Measurements from ENCODE around the gene PYGM.

The PYGM gene

GRCh38 chr11:64754124-64754918 is 5.5 kb downstream of the PYGM start:
- no peak for DNase-seq (ENCODE audit: extremely low read depth in 1 of 2, low read depth in 1 of 2)

- DNase-seq (ENCODE audit: extremely low read depth in 1 of 2, low read depth in 1 of 2), result no peak
Measured at GRCh38 chr11:64753380-64754123, 6.2 kb downstream of the PYGM start.

DNA sequence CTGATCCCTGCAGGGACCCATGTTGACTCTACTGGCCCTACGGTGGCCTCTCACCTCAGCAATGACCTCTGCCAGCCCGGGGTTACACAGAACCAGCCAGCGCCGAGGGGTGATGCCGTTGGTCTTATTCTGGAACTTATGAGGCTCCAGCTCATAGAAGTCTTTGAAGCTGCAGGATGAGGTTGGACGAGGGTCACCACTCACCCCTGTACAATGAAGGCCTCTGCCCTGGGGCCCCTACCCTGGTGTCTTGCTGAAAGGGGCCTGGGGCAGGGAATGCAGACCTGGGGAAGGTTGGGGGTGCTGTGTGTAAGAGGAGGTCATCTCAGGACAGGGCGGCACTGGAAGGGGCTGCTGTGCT is 6.8 kb downstream of the PYGM start:
- no peak for DNase-seq (ENCODE audit: extremely low read depth in 1 of 2, low read depth in 1 of 2)

DNA sequence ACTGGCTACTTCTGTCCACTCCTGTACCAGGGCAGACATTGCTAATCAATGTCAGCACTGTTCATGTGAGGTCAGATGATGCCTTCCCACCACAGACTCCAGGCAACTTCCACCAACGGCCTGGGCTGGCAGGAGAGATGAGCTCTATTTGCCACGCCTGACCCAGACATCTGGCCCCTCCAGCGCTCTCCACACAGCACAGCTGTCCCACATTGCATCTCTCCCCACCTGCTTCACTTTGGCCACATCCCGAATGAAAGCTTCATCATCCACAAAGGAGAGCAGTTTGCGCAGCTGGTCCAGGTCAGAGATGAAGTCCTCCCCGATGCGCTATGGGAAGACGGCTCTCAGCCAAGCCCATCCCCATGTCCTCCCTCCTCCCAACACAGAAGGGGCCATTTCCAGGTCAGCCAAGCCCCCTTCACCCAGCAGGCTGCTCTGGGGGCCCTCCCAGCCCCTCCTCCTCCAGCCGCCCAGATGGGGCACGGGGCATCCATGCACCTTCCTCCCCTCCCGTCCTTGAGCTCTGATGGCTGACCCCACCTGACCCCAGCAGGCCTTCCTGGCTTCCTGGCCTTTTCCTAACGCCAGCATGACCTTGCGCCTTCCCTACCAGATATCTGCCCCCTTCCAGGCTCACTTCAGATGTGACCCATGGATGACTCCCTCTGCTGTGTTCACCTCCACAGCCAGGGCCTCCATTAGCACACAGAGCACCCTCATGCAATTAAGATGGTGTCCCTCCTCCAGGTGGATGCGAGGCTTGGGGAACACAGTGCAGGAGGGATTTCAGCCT is 7.4 kb downstream of the PYGM start:
- no peak for DNase-seq (ENCODE audit: extremely low read depth in 1 of 2, low read depth in 1 of 2)

GRCh38 chr11:64751580-64751979 is 8.2 kb downstream of the PYGM start:
- DNase-seq (ENCODE audit: extremely low read depth in 1 of 2, low read depth in 1 of 2), result no peak

- no peak for DNase-seq (ENCODE audit: extremely low read depth in 1 of 2, low read depth in 1 of 2)
Measured at GRCh38 chr11:64751136-64751535, 8.6 kb downstream of the PYGM start.

DNA sequence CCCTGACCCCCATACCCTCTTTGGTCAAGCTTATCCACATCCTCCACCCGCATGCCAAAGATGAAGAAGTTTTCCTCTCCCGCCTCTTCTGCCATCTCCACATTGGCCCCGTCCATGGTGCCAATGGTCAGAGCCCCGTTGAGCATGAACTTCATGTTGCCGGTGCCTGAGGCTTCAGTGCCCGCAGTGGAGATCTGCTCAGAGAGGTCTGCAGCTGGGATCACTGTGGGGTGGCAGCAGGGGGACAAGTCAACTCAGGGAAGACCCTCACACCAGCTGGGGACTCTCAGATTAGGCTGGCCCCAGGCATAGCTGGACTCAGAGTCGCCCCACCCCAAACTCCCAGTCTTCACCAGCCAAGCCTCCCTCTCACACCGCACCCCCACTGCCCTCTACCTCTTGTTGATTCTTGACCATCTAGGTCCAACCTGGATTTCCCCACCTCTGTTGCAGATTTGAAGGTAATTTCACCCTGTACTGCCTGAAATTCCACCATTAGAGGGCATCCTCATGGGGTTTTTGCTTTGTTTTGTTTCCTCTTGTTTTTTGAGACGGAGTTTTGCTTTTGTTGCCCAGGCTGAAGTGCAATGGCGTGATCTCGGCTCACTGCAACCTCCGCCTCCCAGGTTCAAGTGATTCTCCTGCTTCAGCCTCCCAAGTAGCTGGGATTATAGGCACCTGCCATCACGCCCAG is 9.3 kb downstream of the PYGM start:
- no peak for DNase-seq (ENCODE audit: extremely low read depth in 1 of 2, low read depth in 1 of 2)

- DNase-seq (ENCODE audit: extremely low read depth in 1 of 2, low read depth in 1 of 2), result no peak
Measured at GRCh38 chr11:64747961-64748665, 11.7 kb downstream of the PYGM start.

DNA sequence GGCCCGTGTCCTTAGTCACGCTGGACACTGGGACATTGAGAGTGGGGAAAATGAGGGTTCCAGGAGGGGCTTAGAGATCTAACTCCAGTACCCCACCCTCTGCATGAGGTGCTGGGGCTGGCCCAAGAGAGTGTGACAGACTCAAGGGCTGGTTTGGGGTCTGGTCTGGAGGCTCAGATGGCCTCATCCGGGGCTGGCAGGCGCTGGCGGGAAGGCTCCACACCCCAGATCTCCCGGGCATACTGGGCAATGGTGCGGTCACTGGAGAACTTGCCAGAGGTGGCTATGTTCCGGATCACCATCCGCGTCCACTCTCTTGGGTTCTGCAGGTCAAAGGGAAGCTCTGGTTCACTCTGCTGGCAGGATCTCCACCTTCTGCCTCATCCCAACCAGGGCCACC is 13.3 kb downstream of the PYGM start:
- no peak for DNase-seq (ENCODE audit: extremely low read depth in 1 of 2, low read depth in 1 of 2)

GRCh38 chr11:64745521-64746328 is 14.0 kb downstream of the PYGM start:
- peak; percentile 48 to 54 for DNase-seq (ENCODE audit: extremely low read depth in 1 of 2, low read depth in 1 of 2)

DNA sequence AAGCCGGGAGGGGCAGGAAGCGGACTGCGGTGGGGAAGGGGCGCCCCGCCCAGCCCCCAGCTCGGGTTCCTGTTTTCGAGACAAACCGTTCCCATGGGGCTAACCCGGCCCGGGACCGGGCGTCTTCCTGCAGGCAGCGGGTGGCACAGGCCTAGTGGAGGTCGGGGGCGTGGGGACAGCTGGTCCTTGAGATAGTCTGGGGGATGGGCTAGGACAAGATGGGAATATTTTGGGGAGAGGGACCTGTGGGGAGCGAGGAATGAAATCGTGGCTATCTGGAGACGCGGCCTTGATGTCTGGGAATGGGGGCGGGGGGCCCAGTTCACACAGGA is 14.6 kb downstream of the PYGM start:
- peak in 1 of 2 donors; percentile 32 for DNase-seq (ENCODE audit: extremely low read depth in 1 of 2, low read depth in 1 of 2)

DNA sequence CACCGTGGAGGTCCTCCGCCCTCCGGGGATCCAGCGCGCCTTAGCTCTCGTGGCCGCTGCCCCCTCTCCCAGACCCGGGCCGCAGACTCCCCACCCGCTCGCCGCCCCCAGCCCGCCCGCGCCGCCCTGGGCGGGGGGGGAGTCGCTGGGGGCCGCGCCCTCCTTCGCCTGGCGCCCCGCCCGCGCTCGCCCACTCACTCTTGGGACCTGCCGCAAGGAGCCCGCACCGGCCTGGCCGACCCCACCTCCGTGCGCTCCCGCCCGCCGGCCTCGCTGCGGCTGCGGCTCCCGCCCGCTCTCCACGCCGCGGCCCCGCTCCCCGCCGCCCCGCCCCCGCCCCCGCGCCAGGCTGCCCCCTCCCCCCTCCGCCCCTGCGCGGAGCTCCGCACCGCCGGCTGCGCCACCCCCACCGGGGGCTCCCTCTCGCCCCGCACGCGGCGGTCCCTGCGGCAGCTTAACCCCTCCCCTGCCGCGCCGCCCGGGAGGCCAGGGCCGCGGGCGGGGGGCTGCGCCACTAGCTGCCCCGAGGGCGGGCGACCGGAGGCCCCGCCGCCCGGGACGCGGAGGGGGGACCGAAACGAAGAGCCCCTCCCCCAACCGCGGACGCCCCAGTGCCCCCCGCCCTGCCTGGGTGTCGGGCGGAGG is 15.1 kb downstream of the PYGM start:
- no peak for DNase-seq (ENCODE audit: extremely low read depth in 1 of 2, low read depth in 1 of 2)

DNA sequence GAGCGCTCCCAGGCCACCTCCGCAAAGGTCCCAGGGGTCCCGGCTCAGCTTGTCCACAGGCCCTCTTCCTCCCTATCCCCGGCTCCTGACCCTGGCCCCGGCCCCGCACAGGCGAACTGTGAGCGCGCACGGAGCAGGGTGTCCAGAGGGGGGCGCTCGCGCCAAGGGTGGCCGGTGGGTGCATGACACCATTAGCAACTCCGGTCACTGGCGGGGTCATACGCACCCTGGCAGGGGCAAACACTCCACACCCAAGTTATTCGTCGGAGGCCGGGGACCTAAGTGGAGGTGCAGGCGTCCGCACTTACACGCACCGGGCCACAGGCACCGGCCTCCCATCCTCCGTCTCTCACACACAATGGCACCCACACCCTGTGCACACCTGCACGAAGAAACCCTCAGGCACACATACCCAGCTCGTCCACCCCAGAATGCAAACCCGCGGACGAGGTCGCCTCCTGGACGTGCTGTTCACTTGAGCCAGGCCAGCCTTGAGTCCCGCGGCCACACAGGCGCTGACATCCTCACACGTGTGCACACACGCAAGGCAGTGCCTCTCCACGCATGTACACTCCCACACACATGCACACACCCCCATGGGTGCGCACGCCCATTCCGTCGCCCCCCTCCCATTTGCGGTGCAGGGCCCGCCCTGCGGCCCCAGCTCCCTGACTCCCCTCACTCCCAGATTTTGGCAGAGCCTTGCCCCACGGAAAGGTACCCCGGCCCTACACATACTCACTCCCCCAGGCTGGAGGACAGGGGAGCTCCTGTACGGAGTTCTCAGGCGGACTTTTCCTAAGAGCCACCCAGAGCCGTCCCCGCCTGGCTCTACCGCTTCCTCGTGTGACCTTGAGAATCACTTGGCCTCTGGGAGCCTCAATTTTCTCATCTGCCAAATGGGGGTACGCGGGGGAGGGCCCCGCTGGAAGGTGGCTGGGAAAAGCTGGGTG is 15.9 kb downstream of the PYGM start, which contains the start of gene RASGRP2:
TSS of gene RASGRP2 (minus strand) at position 552 of the 953 bp plus-strand sequence. CDS start 1,276 bp downstream, outside the sequence.
- DNase-seq (ENCODE audit: extremely low read depth in 1 of 2, low read depth in 1 of 2), result peak; percentile 46 to 68

DNA sequence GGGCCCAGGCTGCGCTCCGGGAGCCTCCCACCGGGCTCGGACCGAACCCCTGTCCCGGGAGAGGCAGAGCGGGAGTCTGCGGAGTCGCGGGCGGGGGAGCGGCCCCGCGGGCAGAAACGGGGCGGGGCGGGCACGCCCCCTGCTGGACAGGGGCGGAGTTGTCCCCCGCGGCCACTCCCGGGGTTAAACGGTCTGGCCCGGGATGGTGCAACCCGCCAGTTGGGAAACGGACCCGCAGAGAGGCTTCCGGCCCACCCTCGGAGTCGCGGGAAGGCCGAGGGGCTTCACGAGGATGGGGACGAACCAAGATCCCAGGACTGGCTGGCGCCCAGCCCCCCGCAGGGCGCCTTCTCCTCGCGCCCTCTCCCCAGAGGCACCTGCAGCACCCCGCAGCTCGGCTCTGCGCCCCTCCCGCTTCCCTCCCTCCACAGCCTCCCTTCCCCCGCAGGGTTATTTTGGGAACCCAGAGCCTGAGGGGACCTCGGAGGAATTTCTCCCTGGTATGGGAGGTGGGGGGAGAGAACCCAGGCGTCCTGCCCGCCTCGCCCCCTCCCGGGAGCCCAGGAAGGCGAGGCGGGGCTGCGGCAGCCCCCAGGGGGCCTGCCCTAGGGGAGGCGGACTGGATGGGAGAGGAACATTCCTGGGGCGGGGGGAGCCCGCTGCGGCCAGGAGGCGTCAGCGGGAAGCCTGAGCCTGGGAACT is 16.7 kb downstream of the PYGM start:
- DNase-seq (ENCODE audit: extremely low read depth in 1 of 2, low read depth in 1 of 2), result peak in 1 of 2 donors; percentile 62

DNA sequence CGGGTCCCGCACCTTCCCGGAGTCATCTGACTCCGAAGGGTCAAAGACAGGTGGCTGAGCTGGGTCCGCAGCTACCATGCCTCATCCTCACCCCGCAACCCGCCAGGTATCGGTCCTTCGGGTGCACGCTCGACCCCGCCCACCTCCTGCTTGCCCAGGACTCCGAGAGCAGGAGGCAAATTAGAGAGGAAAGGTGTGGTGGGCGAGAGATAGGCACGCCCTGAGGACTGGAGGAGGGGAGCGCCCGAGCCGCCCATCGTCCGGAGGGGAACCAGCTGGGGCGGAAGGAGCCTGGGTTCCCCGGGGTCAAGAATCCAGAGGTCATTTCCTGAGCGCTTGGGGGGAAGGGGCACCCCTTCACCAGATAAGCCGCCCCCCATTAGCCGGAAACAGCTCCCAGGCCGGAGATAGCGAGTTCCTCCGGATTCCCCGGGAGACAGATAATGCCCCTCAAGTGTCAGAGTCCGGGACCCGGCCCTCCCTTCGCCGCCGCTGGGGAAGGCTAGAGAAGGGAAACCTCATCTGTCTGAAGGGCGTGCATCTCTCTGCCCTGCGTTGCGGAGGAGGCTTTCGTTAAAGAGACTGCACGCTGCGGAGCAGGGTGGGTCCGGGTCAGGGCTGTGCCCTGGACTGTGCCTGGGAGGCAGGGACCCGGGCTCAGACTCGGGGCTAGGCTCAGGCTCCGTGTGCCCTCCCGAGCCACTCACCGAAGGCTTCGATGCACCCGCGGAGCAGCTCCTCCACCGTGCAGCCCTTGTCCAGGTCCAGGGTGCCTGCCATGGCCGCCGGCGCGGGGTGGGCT is 17.5 kb downstream of the PYGM start:
- DNase-seq (ENCODE audit: extremely low read depth in 1 of 2, low read depth in 1 of 2), result no peak

DNA sequence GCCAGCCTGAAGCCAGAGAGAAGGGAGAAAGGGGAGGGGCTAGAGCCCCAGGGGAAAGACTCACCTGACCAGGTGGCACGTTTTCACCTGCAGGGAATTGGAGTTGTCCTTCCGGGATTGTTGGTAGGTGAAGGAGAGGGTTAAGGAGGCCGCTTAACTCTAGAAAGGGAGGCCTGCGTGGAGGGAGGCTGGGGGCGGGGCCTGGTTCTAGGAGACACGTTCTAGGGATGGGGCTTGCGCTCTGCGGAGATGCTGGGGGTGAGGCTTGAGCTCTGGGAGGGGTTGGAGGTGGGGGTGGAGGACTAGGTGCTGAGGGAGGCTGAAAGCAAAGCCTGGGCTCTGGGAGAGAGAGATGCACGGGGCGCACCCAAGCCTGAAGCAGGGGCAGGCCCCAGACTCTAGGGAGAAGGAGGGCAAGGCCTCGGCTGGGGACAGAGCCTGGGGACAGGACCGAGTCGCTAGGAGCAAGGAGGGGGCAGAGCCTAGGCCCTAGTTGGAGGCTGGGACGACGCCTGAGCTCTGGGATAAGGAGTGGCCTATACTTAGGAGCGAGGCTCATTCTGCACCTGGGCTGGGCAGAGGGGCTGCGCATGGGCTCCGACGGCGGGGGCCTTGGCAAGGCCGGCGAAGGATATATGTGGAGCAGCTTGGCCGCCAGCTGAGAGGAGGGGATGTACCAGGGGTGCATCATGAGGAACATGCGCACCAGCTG is 18.2 kb downstream of the PYGM start:
- DNase-seq (ENCODE audit: extremely low read depth in 1 of 2, low read depth in 1 of 2), result no peak
